NB4 (cell line): ENCODE data around the gene L3MBTL4.

ENCODE experiments used
- POLR2A ChIP-seq: IDR thresholded peaks from 2 replicates; pipeline ENCODE4 v1.6.1; 2011; ENCODE audit warnings: mild to moderate bottlenecking; ENCODE audit not compliant: insufficient read length; ENCODE audit errors: extremely low read depth
- TF ChIP-seq, protein P1 (sequence below): IDR thresholded peaks from one replicate; pipeline ENCODE4 v1.5.1; 2012; ENCODE audit warnings: low read depth, low read length

DNA sequence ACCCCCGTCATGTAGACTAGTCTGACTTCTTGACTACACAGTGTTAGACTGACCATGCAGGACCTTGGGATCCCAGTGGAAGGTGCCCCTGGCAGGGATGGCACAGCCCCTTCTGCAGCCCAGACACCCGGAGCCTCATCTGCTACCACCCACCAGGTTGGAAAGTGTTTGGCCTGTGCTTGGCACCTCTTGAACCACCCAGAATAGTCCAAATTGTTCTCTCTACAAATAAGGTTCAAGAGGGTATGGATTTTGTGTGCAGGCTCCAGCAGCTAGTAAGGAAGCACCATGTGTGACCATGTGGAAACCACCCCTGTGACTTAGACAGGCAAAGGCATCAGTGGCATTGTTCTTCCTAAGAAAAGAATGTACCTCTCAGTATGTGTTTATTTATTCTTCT is 18.4 kb downstream of the L3MBTL4 start:
- TF ChIP-seq POLR2A: no peak
- TF ChIP-seq, protein P1, sequence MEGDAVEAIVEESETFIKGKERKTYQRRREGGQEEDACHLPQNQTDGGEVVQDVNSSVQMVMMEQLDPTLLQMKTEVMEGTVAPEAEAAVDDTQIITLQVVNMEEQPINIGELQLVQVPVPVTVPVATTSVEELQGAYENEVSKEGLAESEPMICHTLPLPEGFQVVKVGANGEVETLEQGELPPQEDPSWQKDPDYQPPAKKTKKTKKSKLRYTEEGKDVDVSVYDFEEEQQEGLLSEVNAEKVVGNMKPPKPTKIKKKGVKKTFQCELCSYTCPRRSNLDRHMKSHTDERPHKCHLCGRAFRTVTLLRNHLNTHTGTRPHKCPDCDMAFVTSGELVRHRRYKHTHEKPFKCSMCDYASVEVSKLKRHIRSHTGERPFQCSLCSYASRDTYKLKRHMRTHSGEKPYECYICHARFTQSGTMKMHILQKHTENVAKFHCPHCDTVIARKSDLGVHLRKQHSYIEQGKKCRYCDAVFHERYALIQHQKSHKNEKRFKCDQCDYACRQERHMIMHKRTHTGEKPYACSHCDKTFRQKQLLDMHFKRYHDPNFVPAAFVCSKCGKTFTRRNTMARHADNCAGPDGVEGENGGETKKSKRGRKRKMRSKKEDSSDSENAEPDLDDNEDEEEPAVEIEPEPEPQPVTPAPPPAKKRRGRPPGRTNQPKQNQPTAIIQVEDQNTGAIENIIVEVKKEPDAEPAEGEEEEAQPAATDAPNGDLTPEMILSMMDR: no peak
